Measurements from ENCODE around the gene RPL31. TPM values are rescaled to one million over a fixed set of nuclear protein-coding genes. Genes with fewer than 3 reads are reported as not detected.

Gene RPL31
- total RNA-seq, 1 experiment from 2014 or later = 1,893 TPM

- H3K27ac ChIP-seq (ENCODE audit: insufficient read length, low read depth, low read length) = no peak overlapping the region
- no peak overlapping the region for H3K4me3 Mint-ChIP-seq
- H2AK5ac ChIP-seq (ENCODE audit: insufficient read length, low read length) = no peak overlapping the region
- no peaks in the 10 kb centered on the region for H3K23me2 ChIP-seq (ENCODE audit: insufficient read length, low read depth, low read length, poor library complexity, severe bottlenecking)
- H3K9ac ChIP-seq (ENCODE audit: extremely low read depth, insufficient read length, low read length) = no peak overlapping the region
- H3K23ac ChIP-seq (ENCODE audit: insufficient read length, low read depth, low read length) = no peak overlapping the region
- H3K27me3 Mint-ChIP-seq (ENCODE audit: low read depth) = no peaks in the 10 kb centered on the region; the same call in none of the 2 replicates
- no peak overlapping the region for H3K4me2 ChIP-seq (ENCODE audit: insufficient read depth, insufficient read length, low read length)
- H2BK12ac ChIP-seq (ENCODE audit: insufficient read length, low read depth, low read length) = no peak overlapping the region
- no peak overlapping the region; a peak in 1 of 7 replicates for H3K27ac Mint-ChIP-seq
- no peaks in the 10 kb centered on the region for H3K36me3 Mint-ChIP-seq (ENCODE audit: insufficient read depth in 1 of 3, low read depth in 3 of 3)
- no peak overlapping the region for H2BK120ac ChIP-seq (ENCODE audit: low read depth, low read length, poor library complexity, severe bottlenecking)
- H3K14ac ChIP-seq (ENCODE audit: insufficient read depth, low read length) = no peak overlapping the region
- H3K79me1 ChIP-seq (ENCODE audit: insufficient read depth, low read depth, low read length, poor library complexity, severe bottlenecking) = no peaks in the 10 kb centered on the region
- no peak overlapping the region for H3K18ac ChIP-seq (ENCODE audit: insufficient read length, low read depth, low read length)
- H3T11ph ChIP-seq (ENCODE audit: low read length) = no peak overlapping the region
- no peaks in the 10 kb centered on the region for H3K9me3 Mint-ChIP-seq
- WGBS (ENCODE audit: extremely low coverage, insufficient read length, low lambda C conversion rate) = no CpG with 5 or more reads among the region's 4 CpGs
- no peak overlapping the region for H4K8ac ChIP-seq (replicated peaks; ENCODE audit: insufficient read length, low read depth, low read length)
- no peak overlapping the region for H4K91ac ChIP-seq (ENCODE audit: insufficient read length, low read depth, low read length)
- no peaks in the 10 kb centered on the region for H3K79me2 ChIP-seq (ENCODE audit: insufficient read depth, low read length)
- peaks cover 6 to 14% of the 10 kb centered on the region in 2 experiments; a peak in 1 of 4 replicates for H3K4me1 Mint-ChIP-seq
- no peaks in the 10 kb centered on the region for H4K20me1 ChIP-seq (ENCODE audit: control insufficient read depth, insufficient read depth, insufficient read length)
- no peak for DNase-seq
- TF ChIP-seq CTCF (conservative IDR thresholded peaks at IDR 0.05) = no peak
- H2BK15ac ChIP-seq (ENCODE audit: low read depth, low read length) = no peak overlapping the region
- no peak overlapping the region for H2BK20ac ChIP-seq (ENCODE audit: low read depth, low read length, poor library complexity, severe bottlenecking)
- no peaks in the 10 kb centered on the region for H3K9me3 ChIP-seq (ENCODE audit: control insufficient read depth, low read depth, low read length)
- no peaks in the 10 kb centered on the region for H3K4me1 ChIP-seq (ENCODE audit: insufficient read depth, low read length)
- H3K27me3 ChIP-seq (ENCODE audit: insufficient read depth, low read length) = no peaks in the 10 kb centered on the region
- H4K5ac ChIP-seq (ENCODE audit: insufficient read length, low read depth, low read length) = no peak overlapping the region
- H3K56ac ChIP-seq (ENCODE audit: insufficient read length, low read depth, low read length) = no peak overlapping the region
- H2BK5ac ChIP-seq (ENCODE audit: insufficient read length, low read length) = no peak overlapping the region
- no peak overlapping the region for H3K4ac ChIP-seq (ENCODE audit: low read depth, low read length)
- no peak overlapping the region for H2AFZ ChIP-seq (ENCODE audit: low read length)
These were observed 41.4 kb upstream of the RPL31 start for GRCh38 chr2:100960688-100961087.
